GM23338 (cell line): ENCODE measurements around the gene CCDC92B. TPM values are rescaled to one million over a fixed set of nuclear protein-coding genes. Genes with fewer than 3 reads are reported as not detected.
A peak's percentile ranks its signal among the peaks of the same experiment; 100 is the strongest.

Source experiments
- ATAC-seq: fragments of 200-7000 bp; cut with Tn5 transposase; 3 replicates; pipeline ENCODE4 v1.9.1; 2020
- DNase-seq: peaks from one replicate; pipeline ENCODE4 v3.0.0-alpha.2; 2015; ENCODE audit warnings: low spot score
- H2AFZ ChIP-seq: fragments of 200-600 bp; sonication (generic); 2 replicates; pipeline ENCODE4 v1.8.0; 2016; ENCODE audit warnings: antibody characterized with exemption, mild to moderate bottlenecking, moderate library complexity
- H3F3A ChIP-seq: fragments of 200-600 bp; sonication (generic); replicated peaks from 2 replicates; pipeline ENCODE4 v1.8.0; 2017; ENCODE audit warnings: antibody characterized with exemption, mixed run types, low read depth
- H3K27ac ChIP-seq: fragments of 200-600 bp; sonication (generic); 2 replicates; pipeline ENCODE4 v1.6.1; 2016; ENCODE audit warnings: low read depth
- H3K27me3 ChIP-seq: fragments of 200-600 bp; sonication (generic); 2 replicates; pipeline ENCODE4 v1.8.0; 2016; ENCODE audit warnings: mild to moderate bottlenecking, mixed run types, moderate library complexity; ENCODE audit not compliant: insufficient read depth
- H3K36me3 ChIP-seq: fragments of 200-600 bp; sonication (generic); 2 replicates; pipeline ENCODE4 v1.8.0; 2016; ENCODE audit warnings: mild to moderate bottlenecking; ENCODE audit not compliant: insufficient read depth
- H3K4me1 ChIP-seq: fragments of 200-600 bp; sonication (generic); 2 replicates; pipeline ENCODE4 v1.8.0; 2016; ENCODE audit warnings: mild to moderate bottlenecking, moderate library complexity; ENCODE audit not compliant: insufficient read depth
- H3K4me2 ChIP-seq: fragments of 200-600 bp; sonication (generic); 2 replicates; pipeline ENCODE4 v1.7.1; 2017; ENCODE audit warnings: mixed run types
- H3K4me3 ChIP-seq: fragments of 200-600 bp; sonication (generic); 2 replicates; pipeline ENCODE4 v1.6.1; 2016; ENCODE audit warnings: mixed run types
- H3K79me2 ChIP-seq: fragments of 200-600 bp; sonication (generic); replicated peaks from 2 replicates; pipeline ENCODE4 v1.8.0; 2017; ENCODE audit warnings: mild to moderate bottlenecking; ENCODE audit not compliant: insufficient read depth
- H3K9me2 ChIP-seq: fragments of 200-600 bp; sonication (generic); 2 replicates; pipeline ENCODE4 v1.8.0; 2017; ENCODE audit not compliant: insufficient read depth
- H4K20me1 ChIP-seq: fragments of 200-600 bp; sonication (generic); replicated peaks from 2 replicates; pipeline ENCODE4 v1.8.0; 2017; ENCODE audit warnings: mild to moderate bottlenecking; ENCODE audit not compliant: insufficient read depth
- H3K27ac Mint-ChIP-seq: 2 replicates; pipeline ENCODE4 v1.8.0; 2020; ENCODE audit warnings: inconsistent platforms, mild to moderate bottlenecking, moderate library complexity, mixed read lengths
- H3K27me3 Mint-ChIP-seq: 3 replicates; pipeline ENCODE4 v1.8.0; 2022; ENCODE audit warnings: low read depth, mild to moderate bottlenecking, moderate library complexity, mixed read lengths, inconsistent platforms; ENCODE audit not compliant: insufficient read depth, poor library complexity
- H3K36me3 Mint-ChIP-seq: 3 replicates; pipeline ENCODE4 v1.8.0; 2021; ENCODE audit warnings: low read depth, mild to moderate bottlenecking, inconsistent platforms, moderate library complexity, mixed read lengths
- H3K4me1 Mint-ChIP-seq: 3 replicates; pipeline ENCODE4 v1.8.0; 2020; ENCODE audit warnings: mild to moderate bottlenecking, inconsistent platforms, mixed read lengths
- H3K4me3 Mint-ChIP-seq: 3 replicates; pipeline ENCODE4 v1.8.0; 2021; ENCODE audit warnings: moderate library complexity, mild to moderate bottlenecking, inconsistent platforms, mixed read lengths
- H3K9me3 Mint-ChIP-seq: 3 replicates; pipeline ENCODE4 v1.8.0; 2020; ENCODE audit warnings: moderate library complexity, mild to moderate bottlenecking, inconsistent platforms, mixed read lengths
- CREB1 ChIP-seq: fragments of 250-450 bp; sonication (Bioruptor Pico); IDR thresholded peaks from 2 replicates; pipeline ENCODE4 v1.5.0; 2020; ENCODE audit warnings: low read depth, mild to moderate bottlenecking, moderate library complexity
- EZH2 ChIP-seq: fragments of 200-600 bp; sonication (generic); IDR thresholded peaks from one replicate; pipeline ENCODE4 v1.8.0; 2017; ENCODE audit warnings: antibody characterized with exemption, mild to moderate bottlenecking, low read depth; ENCODE audit not compliant: unreplicated experiment
- EZH2phosphoT487 ChIP-seq: fragments of 200-600 bp; sonication (generic); IDR thresholded peaks from one replicate; pipeline ENCODE4 v1.8.1; 2018; ENCODE audit warnings: antibody characterized with exemption; ENCODE audit not compliant: unreplicated experiment
- JUNB ChIP-seq: IDR thresholded peaks from one replicate; pipeline ENCODE4 v1.6.1; 2016; ENCODE audit warnings: antibody characterized with exemption; ENCODE audit not compliant: unreplicated experiment
- NANOG ChIP-seq: IDR thresholded peaks from 2 replicates; pipeline ENCODE4 v1.6.1; 2016; ENCODE audit warnings: antibody characterized with exemption, borderline replicate concordance
- POLR2AphosphoS5 ChIP-seq: IDR thresholded peaks from 2 replicates; pipeline ENCODE4 v1.6.1; 2016; ENCODE audit warnings: antibody characterized with exemption, low read depth
- ZNF331 ChIP-seq: fragments of 250-450 bp; sonication (Bioruptor Pico); IDR thresholded peaks from 2 replicates; pipeline ENCODE4 v1.5.0; 2020; ENCODE audit warnings: low read depth, mild to moderate bottlenecking, moderate library complexity
- polyA plus RNA-seq: library from polyadenylated mRNA; unstranded; fragments of >200 nt; fragmentation: Nextera tagmentation; extraction: Ambion mirVana; gene quantifications from 2 replicates; pipeline ENCODE4 v1.2.1, GENCODE V29; 2016
- total RNA-seq: library from RNA; depleted of rRNA; stranded (reverse); fragments of >200 nt; shearing (Covaris generic); gene quantifications from 2 replicates; pipeline ENCODE4 v1.2.3, GENCODE V29; 2014
- TF ChIP-seq, protein P1 (sequence below), 2 experiments: fragments of 200-600 bp in 1 of 2; sonication (generic) in 1 of 2; conservative IDR thresholded peaks; 2 replicates each; pipeline versions ENCODE4 v1.5.1 to v1.6.1; 2016 to 2017; ENCODE audit warnings: antibody characterized with exemption in 2 of 2, low read depth in 2 of 2, mild to moderate bottlenecking in 2 of 2, moderate library complexity in 1 of 2
- TF ChIP-seq, protein P2 (sequence below): fragments of 250-450 bp; sonication (Bioruptor Pico); IDR thresholded peaks from 2 replicates; pipeline ENCODE4 v1.5.0; 2020; ENCODE audit warnings: mild to moderate bottlenecking, moderate library complexity
- TF ChIP-seq, protein P3 (sequence below): IDR thresholded peaks from 2 replicates; pipeline ENCODE4 v1.6.1; 2016; ENCODE audit warnings: antibody characterized with exemption
- TF ChIP-seq, protein P4 (sequence below): IDR thresholded peaks from one replicate; pipeline ENCODE4 v1.6.1; 2018; ENCODE audit warnings: antibody characterized with exemption; ENCODE audit not compliant: unreplicated experiment

The CCDC92B gene
- total and polyA plus RNA-seq, 2 experiments from 2014 or later, result 5.7 to 9.1 TPM

DNA sequence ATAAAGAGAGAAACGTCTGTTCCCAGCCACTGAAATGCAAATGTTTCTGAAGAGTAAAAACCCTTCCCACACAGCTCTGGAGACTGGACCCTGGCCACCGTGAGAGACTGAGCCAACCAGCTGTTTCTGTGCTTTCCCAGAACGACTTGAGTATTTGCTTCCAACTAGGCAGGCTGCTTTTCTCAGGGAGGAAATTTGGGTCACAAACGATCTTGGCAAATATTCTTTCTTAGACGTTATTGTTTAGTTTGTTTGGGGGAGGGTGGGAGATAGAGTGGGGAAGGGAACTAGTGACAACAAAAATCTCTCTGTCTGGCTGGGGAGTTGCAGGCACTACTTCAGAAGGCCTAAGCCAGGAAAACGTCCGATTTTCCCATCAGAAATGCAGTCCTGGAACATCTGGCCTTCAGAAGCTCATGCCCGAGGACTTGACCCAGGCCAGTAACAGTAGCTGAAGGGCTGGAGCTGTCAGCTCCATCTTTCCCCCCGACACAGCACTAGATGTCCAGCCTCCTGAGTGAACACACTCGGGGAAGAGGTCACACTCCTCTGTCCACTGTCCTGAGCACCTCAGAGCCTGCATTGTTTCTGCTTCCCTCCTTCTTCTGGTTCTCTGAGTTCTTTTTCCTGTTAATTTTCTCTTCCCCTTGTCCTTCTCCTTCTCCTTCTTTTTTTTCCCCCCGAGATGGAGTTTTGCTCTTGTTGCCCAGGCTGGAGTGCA, 4.0 kb downstream of the CCDC92B start:
- Histone ChIP-seq H3K4me1 (peaks cover 11% of the 10 kb centered on the region; the same call in 1 of the 2 replicates), H3K79me2 (no peaks in the 10 kb centered on the region; the same call in 1 of the 2 replicates), H3K9me2 (no peaks in the 10 kb centered on the region; the same call in 1 of the 2 replicates), H4K20me1 (peaks cover 14% of the 10 kb centered on the region), H2AFZ (no peak overlapping the region), H3K36me3 (no peaks in the 10 kb centered on the region), H3K4me3 (no peak overlapping the region), H3K27me3 (peaks cover 5% of the 10 kb centered on the region; the same call in 1 of the 2 replicates), H3K4me2 (no peak overlapping the region), H3F3A (peaks cover 11% of the 10 kb centered on the region; the same call in 1 of the 2 replicates), H3K27ac (peak overlapping the region; percentile 50; the same call in 1 of the 2 replicates)
- Mint-ChIP-seq H3K4me1 (peaks cover 13% of the 10 kb centered on the region), H3K4me3 (no peak overlapping the region), H3K27ac (no peak overlapping the region), H3K9me3 (no peaks in the 10 kb centered on the region; the same call in 2 of the 3 replicates), H3K27me3 (peaks cover 4% of the 10 kb centered on the region), H3K36me3 (peaks cover 11% of the 10 kb centered on the region)
- DNase-seq (no peak), ATAC-seq (no peak)
- TF ChIP-seq ZNF331 (CRISPR knock-in tag), result no peak
- TF ChIP-seq, protein P1, sequence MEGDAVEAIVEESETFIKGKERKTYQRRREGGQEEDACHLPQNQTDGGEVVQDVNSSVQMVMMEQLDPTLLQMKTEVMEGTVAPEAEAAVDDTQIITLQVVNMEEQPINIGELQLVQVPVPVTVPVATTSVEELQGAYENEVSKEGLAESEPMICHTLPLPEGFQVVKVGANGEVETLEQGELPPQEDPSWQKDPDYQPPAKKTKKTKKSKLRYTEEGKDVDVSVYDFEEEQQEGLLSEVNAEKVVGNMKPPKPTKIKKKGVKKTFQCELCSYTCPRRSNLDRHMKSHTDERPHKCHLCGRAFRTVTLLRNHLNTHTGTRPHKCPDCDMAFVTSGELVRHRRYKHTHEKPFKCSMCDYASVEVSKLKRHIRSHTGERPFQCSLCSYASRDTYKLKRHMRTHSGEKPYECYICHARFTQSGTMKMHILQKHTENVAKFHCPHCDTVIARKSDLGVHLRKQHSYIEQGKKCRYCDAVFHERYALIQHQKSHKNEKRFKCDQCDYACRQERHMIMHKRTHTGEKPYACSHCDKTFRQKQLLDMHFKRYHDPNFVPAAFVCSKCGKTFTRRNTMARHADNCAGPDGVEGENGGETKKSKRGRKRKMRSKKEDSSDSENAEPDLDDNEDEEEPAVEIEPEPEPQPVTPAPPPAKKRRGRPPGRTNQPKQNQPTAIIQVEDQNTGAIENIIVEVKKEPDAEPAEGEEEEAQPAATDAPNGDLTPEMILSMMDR (conservative IDR thresholded peaks at IDR 0.05; ENCODE audit: low read depth in 2 of 2), result no peak
- TF ChIP-seq NANOG, result no peak
- no peak for TF ChIP-seq EZH2
- TF ChIP-seq JUNB, result no peak
- no peak for TF ChIP-seq EZH2phosphoT487
- TF ChIP-seq CREB1 (CRISPR knock-in tag), result no peak
- no peak for TF ChIP-seq POLR2AphosphoS5
- TF ChIP-seq, protein P2, sequence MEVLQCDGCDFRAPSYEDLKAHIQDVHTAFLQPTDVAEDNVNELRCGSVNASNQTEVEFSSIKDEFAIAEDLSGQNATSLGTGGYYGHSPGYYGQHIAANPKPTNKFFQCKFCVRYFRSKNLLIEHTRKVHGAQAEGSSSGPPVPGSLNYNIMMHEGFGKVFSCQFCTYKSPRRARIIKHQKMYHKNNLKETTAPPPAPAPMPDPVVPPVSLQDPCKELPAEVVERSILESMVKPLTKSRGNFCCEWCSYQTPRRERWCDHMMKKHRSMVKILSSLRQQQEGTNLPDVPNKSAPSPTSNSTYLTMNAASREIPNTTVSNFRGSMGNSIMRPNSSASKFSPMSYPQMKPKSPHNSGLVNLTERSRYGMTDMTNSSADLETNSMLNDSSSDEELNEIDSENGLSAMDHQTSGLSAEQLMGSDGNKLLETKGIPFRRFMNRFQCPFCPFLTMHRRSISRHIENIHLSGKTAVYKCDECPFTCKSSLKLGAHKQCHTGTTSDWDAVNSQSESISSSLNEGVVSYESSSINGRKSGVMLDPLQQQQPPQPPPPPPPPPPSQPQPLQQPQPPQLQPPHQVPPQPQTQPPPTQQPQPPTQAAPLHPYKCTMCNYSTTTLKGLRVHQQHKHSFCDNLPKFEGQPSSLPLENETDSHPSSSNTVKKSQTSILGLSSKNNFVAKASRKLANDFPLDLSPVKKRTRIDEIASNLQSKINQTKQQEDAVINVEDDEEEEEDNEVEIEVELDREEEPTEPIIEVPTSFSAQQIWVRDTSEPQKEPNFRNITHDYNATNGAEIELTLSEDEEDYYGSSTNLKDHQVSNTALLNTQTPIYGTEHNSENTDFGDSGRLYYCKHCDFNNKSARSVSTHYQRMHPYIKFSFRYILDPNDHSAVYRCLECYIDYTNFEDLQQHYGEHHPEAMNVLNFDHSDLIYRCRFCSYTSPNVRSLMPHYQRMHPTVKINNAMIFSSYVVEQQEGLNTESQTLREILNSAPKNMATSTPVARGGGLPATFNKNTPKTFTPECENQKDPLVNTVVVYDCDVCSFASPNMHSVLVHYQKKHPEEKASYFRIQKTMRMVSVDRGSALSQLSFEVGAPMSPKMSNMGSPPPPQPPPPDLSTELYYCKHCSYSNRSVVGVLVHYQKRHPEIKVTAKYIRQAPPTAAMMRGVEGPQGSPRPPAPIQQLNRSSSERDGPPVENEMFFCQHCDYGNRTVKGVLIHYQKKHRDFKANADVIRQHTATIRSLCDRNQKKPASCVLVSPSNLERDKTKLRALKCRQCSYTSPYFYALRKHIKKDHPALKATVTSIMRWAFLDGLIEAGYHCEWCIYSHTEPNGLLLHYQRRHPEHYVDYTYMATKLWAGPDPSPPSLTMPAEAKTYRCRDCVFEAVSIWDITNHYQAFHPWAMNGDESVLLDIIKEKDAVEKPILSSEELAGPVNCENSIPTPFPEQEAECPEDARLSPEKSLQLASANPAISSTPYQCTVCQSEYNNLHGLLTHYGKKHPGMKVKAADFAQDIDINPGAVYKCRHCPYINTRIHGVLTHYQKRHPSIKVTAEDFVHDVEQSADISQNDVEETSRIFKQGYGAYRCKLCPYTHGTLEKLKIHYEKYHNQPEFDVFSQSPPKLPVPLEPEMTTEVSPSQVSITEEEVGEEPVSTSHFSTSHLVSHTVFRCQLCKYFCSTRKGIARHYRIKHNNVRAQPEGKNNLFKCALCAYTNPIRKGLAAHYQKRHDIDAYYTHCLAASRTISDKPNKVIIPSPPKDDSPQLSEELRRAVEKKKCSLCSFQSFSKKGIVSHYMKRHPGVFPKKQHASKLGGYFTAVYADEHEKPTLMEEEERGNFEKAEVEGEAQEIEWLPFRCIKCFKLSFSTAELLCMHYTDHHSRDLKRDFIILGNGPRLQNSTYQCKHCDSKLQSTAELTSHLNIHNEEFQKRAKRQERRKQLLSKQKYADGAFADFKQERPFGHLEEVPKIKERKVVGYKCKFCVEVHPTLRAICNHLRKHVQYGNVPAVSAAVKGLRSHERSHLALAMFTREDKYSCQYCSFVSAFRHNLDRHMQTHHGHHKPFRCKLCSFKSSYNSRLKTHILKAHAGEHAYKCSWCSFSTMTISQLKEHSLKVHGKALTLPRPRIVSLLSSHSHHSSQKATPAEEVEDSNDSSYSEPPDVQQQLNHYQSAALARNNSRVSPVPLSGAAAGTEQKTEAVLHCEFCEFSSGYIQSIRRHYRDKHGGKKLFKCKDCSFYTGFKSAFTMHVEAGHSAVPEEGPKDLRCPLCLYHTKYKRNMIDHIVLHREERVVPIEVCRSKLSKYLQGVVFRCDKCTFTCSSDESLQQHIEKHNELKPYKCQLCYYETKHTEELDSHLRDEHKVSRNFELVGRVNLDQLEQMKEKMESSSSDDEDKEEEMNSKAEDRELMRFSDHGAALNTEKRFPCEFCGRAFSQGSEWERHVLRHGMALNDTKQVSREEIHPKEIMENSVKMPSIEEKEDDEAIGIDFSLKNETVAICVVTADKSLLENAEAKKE, result no peak
- TF ChIP-seq, protein P3, sequence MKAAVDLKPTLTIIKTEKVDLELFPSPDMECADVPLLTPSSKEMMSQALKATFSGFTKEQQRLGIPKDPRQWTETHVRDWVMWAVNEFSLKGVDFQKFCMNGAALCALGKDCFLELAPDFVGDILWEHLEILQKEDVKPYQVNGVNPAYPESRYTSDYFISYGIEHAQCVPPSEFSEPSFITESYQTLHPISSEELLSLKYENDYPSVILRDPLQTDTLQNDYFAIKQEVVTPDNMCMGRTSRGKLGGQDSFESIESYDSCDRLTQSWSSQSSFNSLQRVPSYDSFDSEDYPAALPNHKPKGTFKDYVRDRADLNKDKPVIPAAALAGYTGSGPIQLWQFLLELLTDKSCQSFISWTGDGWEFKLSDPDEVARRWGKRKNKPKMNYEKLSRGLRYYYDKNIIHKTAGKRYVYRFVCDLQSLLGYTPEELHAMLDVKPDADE, result no peak
- TF ChIP-seq, protein P4, sequence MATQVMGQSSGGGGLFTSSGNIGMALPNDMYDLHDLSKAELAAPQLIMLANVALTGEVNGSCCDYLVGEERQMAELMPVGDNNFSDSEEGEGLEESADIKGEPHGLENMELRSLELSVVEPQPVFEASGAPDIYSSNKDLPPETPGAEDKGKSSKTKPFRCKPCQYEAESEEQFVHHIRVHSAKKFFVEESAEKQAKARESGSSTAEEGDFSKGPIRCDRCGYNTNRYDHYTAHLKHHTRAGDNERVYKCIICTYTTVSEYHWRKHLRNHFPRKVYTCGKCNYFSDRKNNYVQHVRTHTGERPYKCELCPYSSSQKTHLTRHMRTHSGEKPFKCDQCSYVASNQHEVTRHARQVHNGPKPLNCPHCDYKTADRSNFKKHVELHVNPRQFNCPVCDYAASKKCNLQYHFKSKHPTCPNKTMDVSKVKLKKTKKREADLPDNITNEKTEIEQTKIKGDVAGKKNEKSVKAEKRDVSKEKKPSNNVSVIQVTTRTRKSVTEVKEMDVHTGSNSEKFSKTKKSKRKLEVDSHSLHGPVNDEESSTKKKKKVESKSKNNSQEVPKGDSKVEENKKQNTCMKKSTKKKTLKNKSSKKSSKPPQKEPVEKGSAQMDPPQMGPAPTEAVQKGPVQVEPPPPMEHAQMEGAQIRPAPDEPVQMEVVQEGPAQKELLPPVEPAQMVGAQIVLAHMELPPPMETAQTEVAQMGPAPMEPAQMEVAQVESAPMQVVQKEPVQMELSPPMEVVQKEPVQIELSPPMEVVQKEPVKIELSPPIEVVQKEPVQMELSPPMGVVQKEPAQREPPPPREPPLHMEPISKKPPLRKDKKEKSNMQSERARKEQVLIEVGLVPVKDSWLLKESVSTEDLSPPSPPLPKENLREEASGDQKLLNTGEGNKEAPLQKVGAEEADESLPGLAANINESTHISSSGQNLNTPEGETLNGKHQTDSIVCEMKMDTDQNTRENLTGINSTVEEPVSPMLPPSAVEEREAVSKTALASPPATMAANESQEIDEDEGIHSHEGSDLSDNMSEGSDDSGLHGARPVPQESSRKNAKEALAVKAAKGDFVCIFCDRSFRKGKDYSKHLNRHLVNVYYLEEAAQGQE, result no peak
